Testis (tissue), 3 donors: ENCODE results near the gene LAP3. TPM values are rescaled to one million over a fixed set of nuclear protein-coding genes. Genes with fewer than 3 reads are reported as not detected.
"Not testable (repeated sequence)": the region's sequence is repeated elsewhere in the genome, so short reads cannot be mapped to it uniquely, and the experiment has no call there.

Experiments used
- DNase-seq: peaks from one replicate; pipeline ENCODE4 v3.0.0-alpha.2; 2019
- H3K27ac ChIP-seq, 2 donors: fragments of 200-600 bp; sonication (generic); one replicate each; pipeline ENCODE4 v1.5.1; 2019
- H3K27me3 ChIP-seq: fragments of 200-600 bp; sonication (generic); one replicate; pipeline ENCODE4 v1.5.1; 2019
- H3K36me3 ChIP-seq: fragments of 200-600 bp; sonication (generic); one replicate; pipeline ENCODE4 v1.5.1; 2017; ENCODE audit warnings: low read depth; ENCODE audit errors: missing control alignments
- H3K4me1 ChIP-seq: fragments of 200-600 bp; sonication (generic); one replicate; pipeline ENCODE4 v1.5.1; 2019
- H3K4me3 ChIP-seq, 2 donors: fragments of 200-600 bp; sonication (generic); one replicate each; pipeline ENCODE4 v1.5.1; 2017 to 2019
- H3K9me3 ChIP-seq: fragments of 200-600 bp; sonication (generic); one replicate; pipeline ENCODE4 v1.5.1; 2017
- CTCF ChIP-seq, 3 experiments: fragments of 450-650 bp in 2 of 3; fragments of 200-600 bp in 1 of 3; sonication (generic) in 1 of 3; IDR thresholded peaks; one replicate each; pipeline ENCODE4 v1.5.1; 2016 to 2019; ENCODE audit warnings: antibody characterized with exemption in 3 of 3, mild to moderate bottlenecking in 2 of 3, moderate library complexity in 1 of 3
- POLR2A ChIP-seq: fragments of 450-650 bp; IDR thresholded peaks from one replicate; pipeline ENCODE4 v1.6.1; 2017; ENCODE audit warnings: antibody characterized with exemption, mild to moderate bottlenecking, moderate library complexity
- WGBS, 2 donors: methylation state at CpG; one replicate each; pipeline ENCODE4 v1.1.5; 2018; 5-methylcytosine and 5-hydroxymethylcytosine counted together
- intact Hi-C: fragments of 100-400 bp; cut with DNase I; formaldehyde crosslinking; loops from one replicate; pipeline ENCODE4 v1.15.1; 2023; ENCODE audit warnings: low total_unique reads
- polyA plus RNA-seq: library from polyadenylated mRNA; stranded (reverse); fragments of 350-450 nt; fragmentation: Illumina TruSeq; extraction: RNeasy Lipid Tissue Mini Kit (QIAGEN cat#74804); gene quantifications from one replicate; pipeline ENCODE4 v1.2.3, GENCODE V29; 2014; ENCODE audit warnings: low read depth, low replicate concordance; ENCODE audit not compliant: insufficient read depth
- total RNA-seq, 2 donors: library from RNA; depleted of rRNA; stranded (reverse); fragments of >200 nt; gene quantifications; one replicate each; pipeline ENCODE4 v1.2.3, GENCODE V29; 2016

LAP3 gene
- total and polyA plus RNA-seq, 3 donors from 2014 or later: 98.9 to 108 (median 100) TPM

DNA sequence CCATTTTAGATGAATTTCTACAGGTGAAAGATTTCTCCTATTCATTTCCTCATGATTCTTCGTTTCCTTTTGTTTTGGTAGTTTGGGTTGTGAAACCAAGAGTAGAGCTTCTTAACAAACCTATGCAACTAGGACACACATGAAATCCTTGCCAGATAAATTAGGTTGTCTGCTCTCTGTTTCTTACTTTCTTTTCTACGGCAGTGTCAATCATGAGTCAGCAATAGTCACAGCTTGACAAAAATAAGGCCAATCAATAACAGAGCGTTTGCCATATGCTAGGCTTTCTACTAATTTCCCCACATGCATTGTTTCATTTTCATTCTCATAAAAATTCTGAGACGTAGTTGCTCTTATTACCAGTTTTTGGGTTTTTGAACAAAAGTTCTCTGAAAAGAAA is 41.8 kb upstream of the LAP3 start:
- TF ChIP-seq CTCF (IDR thresholded peaks at IDR 0.05) (no peak), POLR2A (no peak)
- Histone ChIP-seq H3K9me3 (no peaks in the 10 kb centered on the region), H3K27ac (no peak overlapping the region), H3K4me3 (no peak overlapping the region), H3K4me1 (no peaks in the 10 kb centered on the region), H3K27me3 (no peaks in the 10 kb centered on the region), H3K36me3 (no peaks in the 10 kb centered on the region)
- WGBS, 2 donors: 66 to 74% methylated on average over 4 of the region's 4 CpGs
- DNase-seq: no peak
- intact Hi-C loops: no loop called here

DNA sequence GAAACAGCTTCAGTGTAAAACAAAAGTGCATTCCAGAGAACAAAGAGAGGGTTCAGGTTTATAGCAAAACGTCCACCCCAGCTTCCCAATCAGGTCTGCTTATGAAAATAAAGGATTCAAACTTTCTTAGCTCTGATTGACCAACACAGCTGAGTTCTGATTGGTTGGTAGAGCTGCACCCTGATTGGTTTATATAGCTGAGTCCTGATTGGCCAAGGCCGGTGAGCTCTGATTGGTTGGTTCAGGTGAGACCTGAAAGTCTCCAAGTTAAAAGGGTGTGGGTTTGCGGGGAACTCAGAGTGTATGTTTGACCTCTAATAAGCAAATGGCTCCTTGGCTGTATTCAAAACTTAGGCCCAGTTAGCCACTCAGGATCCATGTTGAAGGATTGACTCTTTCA is 41.1 kb upstream of the LAP3 start:
- Histone ChIP-seq H3K36me3 (no peaks in the 10 kb centered on the region), H3K27me3 (no peaks in the 10 kb centered on the region), H3K9me3 (no peaks in the 10 kb centered on the region), H3K4me3 (no peak overlapping the region), H3K27ac (no peak overlapping the region), H3K4me1 (no peaks in the 10 kb centered on the region)
- DNase-seq: peak; percentile 78
- WGBS, 2 donors: 69 to 85% methylated on average over 3 of the region's 3 CpGs
- intact Hi-C loops: no loop called here
- TF ChIP-seq POLR2A: no peak
- TF ChIP-seq CTCF (IDR thresholded peaks at IDR 0.05): no peak

DNA sequence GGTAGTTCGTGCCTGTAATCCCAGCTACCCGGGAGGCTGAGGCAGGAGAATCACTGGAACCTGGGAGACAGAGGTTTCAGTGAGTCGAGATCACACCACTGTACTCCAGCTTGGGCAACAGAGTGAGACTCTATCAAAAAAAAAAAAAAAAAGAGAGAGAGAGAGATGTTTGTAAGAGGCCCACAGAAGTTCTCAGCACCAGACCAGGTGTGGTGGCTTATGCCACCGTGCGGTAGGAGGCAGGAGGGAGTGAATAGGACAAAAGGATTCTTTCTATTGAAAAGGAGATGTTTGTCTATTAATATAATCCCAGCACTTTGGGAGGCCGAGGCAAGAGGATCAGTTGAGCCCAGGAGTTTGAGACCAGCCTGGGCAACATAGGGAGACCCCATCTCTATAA is 39.9 kb upstream of the LAP3 start:
- H3K4me3 ChIP-seq, H3K4me1 ChIP-seq, H3K36me3 ChIP-seq, H3K27ac ChIP-seq, H3K27me3 ChIP-seq, H3K9me3 ChIP-seq, intact Hi-C loops, DNase-seq: not testable (repeated sequence)
- WGBS, 2 donors: 84 to 88% methylated on average over 6 of the region's 6 CpGs

- no peak for DNase-seq
- Histone ChIP-seq H3K4me1 (no peaks in the 10 kb centered on the region), H3K27ac (no peak overlapping the region), H3K36me3 (no peaks in the 10 kb centered on the region), H3K9me3 (no peaks in the 10 kb centered on the region), H3K27me3 (no peaks in the 10 kb centered on the region), H3K4me3 (no peak overlapping the region)
- WGBS, 2 donors: 53 to 57% methylated on average over 6 of the region's 6 CpGs
- TF ChIP-seq CTCF (IDR thresholded peaks at IDR 0.05) (no peak), POLR2A (no peak)
- intact Hi-C loops: no loop called here
These were observed 32.8 kb upstream of the LAP3 start for GRCh38 chr4:17544205-17544604.

GRCh38 chr4:17544831-17545234 is 32.2 kb upstream of the LAP3 start:
- WGBS, 2 donors: 36 to 59% methylated on average over 2 to 3 of the region's 3 CpGs
- no peak for TF ChIP-seq CTCF (IDR thresholded peaks at IDR 0.05)
- Histone ChIP-seq H3K4me3 (no peak overlapping the region), H3K36me3 (no peaks in the 10 kb centered on the region), H3K4me1 (no peaks in the 10 kb centered on the region), H3K27me3 (no peaks in the 10 kb centered on the region), H3K9me3 (no peaks in the 10 kb centered on the region), H3K27ac (no peak overlapping the region)
- intact Hi-C loops: loop anchor here (5.0 kb wide), 1 partner anchor 92 kb away; no protein-coding TSS in a partner anchor
- DNase-seq: no peak
